DMS153 treated with DMSO at 0.1 percent for 48 hours (cell line): ENCODE data around the gene INTU.
"Not testable (repeated sequence)": the region's sequence is repeated elsewhere in the genome, so short reads cannot be mapped to it uniquely, and the experiment has no call there.

ENCODE experiments used
- DNase-seq: peaks from one replicate; lab custom pipeline; 2025; ENCODE audit not compliant: unreplicated experiment; lab: John Stamatoyannopoulos, UW

INTU gene

GRCh38 chr4:127642169-127642568 lies 9.4 kb downstream of the INTU start:
- no peak for DNase-seq

- DNase-seq: peak; percentile 16
These were observed 11.0 kb downstream of the INTU start for GRCh38 chr4:127643791-127644190.

DNA sequence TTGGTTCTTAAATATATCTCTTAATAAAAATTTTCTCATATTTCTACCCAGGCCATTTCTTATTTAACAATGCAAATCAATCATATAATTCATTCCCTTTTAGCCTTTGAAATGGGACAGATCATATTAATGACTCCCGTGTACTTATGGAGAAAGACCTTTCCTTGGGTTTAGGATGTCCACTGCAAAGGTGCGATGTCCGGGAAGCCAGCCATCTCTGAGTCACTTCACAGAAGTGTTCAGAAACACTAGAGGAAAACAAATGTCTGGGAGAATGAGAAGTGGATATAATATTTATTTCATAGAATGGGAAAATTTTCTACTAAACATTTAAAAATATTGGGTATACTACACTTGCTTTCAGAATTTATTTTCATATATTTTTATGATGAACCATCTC lies 15.3 kb downstream of the INTU start:
- no peak for DNase-seq

DNA sequence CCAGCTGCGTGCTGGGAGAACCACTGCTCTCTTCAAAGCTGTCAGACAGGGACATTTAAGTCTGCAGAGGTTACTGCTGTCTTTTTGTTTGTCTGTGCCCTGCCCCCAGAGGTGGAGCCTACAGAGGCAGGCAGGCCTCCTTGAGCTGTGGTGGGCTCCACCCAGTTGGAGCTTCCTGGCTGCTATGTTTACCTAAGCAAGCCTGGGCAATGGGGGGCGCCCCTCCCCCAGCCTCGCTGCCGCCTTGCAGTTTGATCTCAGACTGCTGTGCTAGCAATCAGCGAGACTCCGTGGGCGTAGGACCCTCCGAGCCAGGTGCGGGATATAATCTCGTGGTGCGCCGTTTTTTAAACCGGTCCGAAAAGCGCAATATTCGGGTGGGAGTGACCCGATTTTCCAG lies 22.8 kb downstream of the INTU start:
- not testable (repeated sequence) for DNase-seq

GRCh38 chr4:127656047-127656680 lies 23.4 kb downstream of the INTU start:
- DNase-seq: no peak

DNA sequence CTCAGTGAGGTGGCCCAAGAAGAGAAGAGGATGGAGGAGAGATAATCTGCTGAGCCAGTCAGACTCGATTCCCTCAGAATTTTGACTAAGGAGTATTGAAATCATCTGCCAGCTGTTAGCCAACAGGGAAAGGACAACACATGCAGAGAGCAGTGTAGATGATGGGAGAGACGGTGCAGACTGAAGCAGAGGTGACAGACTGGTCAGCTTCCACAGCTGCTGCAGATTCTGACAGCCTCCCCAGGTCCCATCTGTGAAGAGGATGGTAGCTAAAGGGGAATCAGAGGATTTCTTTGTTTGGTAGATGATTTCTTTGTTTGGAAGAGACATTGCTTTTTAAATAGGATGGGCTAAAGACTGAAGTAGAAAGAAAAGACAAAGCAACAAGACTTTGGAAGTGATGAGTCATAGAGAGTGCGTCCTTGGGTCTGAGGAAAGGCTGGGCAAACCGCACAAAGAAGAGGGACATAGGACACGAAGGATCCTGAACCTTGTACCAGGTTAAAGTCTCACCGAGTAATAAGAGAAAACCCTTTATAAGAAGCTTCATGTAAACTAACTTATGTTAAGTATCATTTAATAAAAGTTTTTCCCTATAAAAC lies 27.6 kb downstream of the INTU start:
- no peak for DNase-seq

DNA sequence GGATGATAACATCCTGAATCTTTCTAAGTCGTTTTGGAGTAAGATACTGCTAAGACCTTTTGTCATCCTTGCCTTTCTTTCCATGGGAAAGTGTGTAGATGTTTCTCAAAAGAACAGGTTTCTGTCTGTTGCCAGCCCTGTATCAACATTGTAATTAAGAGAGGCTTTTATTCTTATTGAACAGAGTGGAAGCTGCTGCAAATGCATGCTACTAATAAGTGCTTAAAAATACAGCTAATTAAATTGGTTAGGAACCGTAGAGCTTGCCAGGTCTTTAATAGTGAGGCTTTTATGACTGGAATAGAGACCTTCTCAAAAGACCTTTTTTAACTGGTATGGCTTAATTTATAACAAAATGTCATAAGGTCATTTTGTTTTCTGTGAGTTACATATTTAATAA lies 34.4 kb downstream of the INTU start:
- DNase-seq: no peak

DNA sequence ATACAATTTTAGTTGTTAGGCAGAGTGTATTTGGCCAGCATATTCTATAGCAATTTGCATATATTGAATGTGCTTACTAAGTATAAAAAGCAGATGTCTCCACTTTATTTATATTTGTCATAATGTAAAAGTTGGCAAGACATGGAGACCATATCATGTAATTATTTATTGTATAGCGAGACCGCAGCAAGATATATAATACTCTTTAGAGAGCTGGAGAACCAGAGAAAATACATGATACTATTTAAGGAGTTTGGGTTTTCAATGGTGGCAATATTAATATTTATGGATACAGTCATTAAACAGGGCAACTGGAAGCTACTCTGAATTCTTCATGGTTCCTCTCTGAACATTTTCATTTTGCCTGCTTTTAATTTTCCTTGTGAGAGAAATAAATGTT lies 35.0 kb downstream of the INTU start:
- no peak for DNase-seq

DNA sequence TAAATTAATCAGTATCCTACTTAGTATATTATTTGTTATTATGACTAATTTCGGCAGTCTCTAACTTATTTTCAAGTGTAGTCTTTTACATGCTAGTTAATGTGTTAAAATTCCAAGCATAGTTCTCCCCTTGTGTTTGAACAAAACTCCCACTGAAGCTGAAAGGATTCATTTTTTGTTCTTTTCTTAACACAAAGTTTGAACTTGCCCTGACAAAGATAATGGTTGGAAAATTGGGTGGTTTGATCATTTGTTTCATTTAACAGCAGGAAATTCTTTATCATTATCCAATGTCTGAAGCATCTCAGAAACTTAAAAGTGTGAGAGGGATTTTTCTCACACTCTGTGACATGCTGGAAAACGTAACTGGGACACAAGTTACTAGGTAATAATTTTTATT lies 36.0 kb downstream of the INTU start:
- no peak for DNase-seq

GRCh38 chr4:127669691-127670090 lies 36.9 kb downstream of the INTU start:
- DNase-seq: no peak

DNA sequence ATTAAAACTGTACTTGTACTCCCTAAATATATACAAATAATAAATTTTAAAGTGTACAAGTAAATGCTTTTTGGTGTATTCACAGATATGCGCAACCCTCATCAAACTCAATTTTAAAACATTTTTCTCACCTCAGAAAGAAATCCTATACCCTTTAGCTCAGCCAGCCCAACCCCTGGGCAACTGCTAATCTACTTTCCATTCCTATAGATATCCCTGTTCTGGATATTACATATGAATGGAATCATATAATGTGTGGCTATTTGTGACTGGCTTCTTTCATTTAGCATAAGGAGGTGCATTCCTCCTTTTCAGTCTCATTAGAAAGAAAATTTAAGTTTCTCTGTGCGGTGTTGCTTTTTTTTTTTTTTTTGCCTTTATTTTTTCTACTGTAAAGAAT lies 39.4 kb downstream of the INTU start:
- DNase-seq: no peak

DNA sequence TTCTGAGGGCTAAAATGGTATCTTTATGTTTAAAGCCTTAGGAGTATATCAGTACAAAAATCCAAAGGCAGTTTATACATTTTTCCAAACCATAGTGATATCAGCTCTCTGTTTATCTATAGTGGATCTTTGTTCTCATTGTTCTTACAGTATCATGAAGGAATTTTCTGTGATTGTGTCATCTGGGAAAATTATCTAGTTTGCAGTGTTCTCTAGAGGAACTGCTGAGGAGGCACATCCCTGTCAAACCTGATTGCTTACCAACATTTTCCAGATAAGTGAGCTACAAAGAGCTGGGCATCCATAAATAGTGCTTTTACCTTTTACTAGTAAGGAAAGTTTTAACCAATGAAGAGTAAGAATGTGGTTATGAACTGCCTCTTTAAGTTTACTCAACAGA lies 52.5 kb downstream of the INTU start:
- no peak for DNase-seq

DNA sequence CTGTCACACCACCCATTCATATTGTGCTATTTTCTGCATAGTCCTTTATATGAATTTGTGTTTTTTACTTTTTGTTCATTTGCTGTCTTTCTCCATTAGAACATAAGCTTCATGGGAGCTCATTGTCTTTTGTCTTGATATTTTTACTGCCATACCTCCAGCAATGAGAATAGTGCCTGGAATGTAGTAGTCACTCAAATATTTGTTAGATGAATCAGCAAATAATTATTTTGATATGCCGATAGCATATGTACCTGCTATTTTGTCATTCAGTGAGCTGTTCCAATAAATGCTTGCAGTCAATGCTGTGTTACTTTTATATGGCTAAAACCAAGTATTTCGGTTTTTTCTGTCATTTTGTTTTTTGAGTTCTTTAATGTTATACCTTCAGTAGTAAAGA lies 53.9 kb downstream of the INTU start:
- DNase-seq: no peak

- DNase-seq: no peak
These were observed 54.8 kb downstream of the INTU start for GRCh38 chr4:127687580-127687979.

DNA sequence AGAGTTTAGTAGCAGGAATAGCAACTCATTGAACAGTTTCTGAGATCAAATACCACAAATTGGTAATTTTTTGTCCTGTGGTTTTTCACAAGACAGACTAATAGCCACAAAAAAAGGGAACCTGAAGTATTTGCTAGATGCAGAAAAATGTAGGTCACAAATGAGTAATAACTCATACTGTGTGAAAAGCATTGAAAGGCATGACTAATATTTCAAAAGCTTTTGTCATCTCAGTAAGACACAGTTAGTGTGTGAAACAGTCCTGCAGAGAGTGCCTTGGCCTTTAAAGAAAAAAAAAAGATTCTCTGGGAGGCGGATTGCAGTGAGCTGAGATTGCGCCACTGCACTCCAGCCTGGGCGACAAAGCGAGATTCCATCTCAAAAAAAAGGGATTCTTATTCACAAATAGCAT lies 66.0 kb downstream of the INTU start:
- DNase-seq: no peak

DNA sequence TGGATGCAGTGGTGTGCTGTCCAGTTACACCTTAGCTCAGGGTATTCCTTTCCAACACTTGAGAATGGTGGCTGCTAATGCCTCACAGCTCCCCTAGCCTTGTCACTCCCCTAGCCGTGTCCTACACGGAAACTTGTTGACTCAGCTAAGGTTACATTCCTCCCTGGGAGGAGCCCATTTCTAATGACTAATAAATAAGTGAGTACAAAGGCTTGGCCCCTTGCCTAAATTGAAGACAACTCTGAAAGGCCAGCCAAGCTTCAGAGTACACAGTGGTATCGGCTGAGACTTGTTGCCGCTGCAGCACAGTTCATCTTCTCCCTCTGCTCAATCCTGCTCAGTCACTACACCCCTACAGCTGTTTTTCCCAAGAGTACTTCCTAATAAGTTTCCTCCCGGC lies 76.2 kb downstream of the INTU start:
- DNase-seq: peak; percentile 49

DNA sequence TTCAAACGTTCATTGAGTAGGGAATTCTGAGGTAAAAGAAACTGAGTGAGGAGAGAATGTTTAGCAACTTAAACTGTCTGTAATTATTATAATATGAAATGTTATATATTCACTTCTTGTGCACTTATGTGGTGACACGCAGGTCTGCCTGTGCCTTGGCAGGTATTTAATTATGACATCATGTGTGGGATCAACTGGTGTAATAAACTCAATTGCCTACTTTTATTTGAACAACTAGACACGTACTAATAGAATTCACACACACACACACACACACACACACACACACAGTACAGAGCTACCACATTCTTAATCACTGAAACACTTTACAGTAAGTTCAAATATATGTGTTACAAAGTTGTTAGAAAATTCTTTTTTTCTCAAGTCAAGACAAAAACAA lies 76.7 kb downstream of the INTU start:
- DNase-seq: no peak

GRCh38 chr4:127730142-127730913 lies 97.6 kb downstream of the INTU start, which contains the start of gene SLC25A31:
Gene SLC25A31, plus strand, starts transcription at chr4:127730400. Its CDS starts 146 bp downstream, at chr4:127730546.
- DNase-seq: no peak

GRCh38 chr4:127731406-127731805 lies 98.6 kb downstream of the INTU start:
- no peak for DNase-seq

- peak; percentile 57 for DNase-seq
These were observed 100.0 kb downstream of the INTU start for GRCh38 chr4:127732623-127733328.

- no peak for DNase-seq
These were observed 102.2 kb downstream of the INTU start for GRCh38 chr4:127734976-127735375.

- DNase-seq: no peak
These were observed 104.5 kb downstream of the INTU start for GRCh38 chr4:127737295-127737694.
